Measurements from ENCODE around the gene CACNB1.

- TF ChIP-seq CTCF (IDR thresholded peaks at IDR 0.05; ENCODE audit: poor library complexity) (no peak), EZH2phosphoT487 (IDR thresholded peaks at IDR 0.05; ENCODE audit: low read depth, severe bottlenecking, unreplicated experiment) (no peak)
Measured at GRCh38 chr17:39198186-39198566, 707 bp upstream of the CACNB1 start.

Measured in hepatocyte (in vitro differentiated cells).